Body of pancreas (tissue), 4 donors: ENCODE measurements around the gene AKAP1. TPM values are rescaled to one million over a fixed set of nuclear protein-coding genes. Genes with fewer than 3 reads are reported as not detected.

Experiments used
- ATAC-seq: fragments of 150-250 bp; one replicate; pipeline ENCODE4 v1.9.1; 2016
- DNase-seq, 4 donors: peaks; one replicate each; pipeline ENCODE4 v3.0.0-alpha.2; 2019
- H3K27ac ChIP-seq, 4 donors: fragments of 200-600 bp; sonication (generic); 1 replicate in 3 of 4; 2 replicates in 1 of 4; pipeline versions ENCODE4 v1.5.1 to v1.6.1; 2016 to 2019; ENCODE audit warnings: mild to moderate bottlenecking in 1 of 4, mixed read lengths in 1 of 4, moderate library complexity in 1 of 4
- H3K27me3 ChIP-seq, 2 donors: fragments of 200-600 bp; sonication (generic); one replicate each; pipeline ENCODE4 v1.6.0; 2016; ENCODE audit warnings: mild to moderate bottlenecking in 1 of 2
- H3K36me3 ChIP-seq, 2 donors: fragments of 200-600 bp; sonication (generic); replicated peaks in 1 of 2; 2 replicates each; pipeline ENCODE4 v1.5.1; 2016; ENCODE audit warnings: low read depth in 2 of 2; ENCODE audit not compliant: insufficient read depth in 1 of 2
- H3K4me1 ChIP-seq: fragments of 200-600 bp; sonication (generic); one replicate; pipeline ENCODE4 v1.6.0; 2016
- H3K4me3 ChIP-seq, 2 donors: fragments of 200-600 bp; sonication (generic); 1 replicate in 1 of 2; 2 replicates in 1 of 2; pipeline ENCODE4 v1.5.1; 2016 to 2019
- H3K9me3 ChIP-seq, 3 donors: fragments of 200-600 bp; sonication (generic); 1 replicate in 2 of 3; 2 replicates in 1 of 3; pipeline ENCODE4 v1.5.1; 2016
- POLR2A ChIP-seq, 3 donors: fragments of 450-650 bp; IDR thresholded peaks; one replicate each; pipeline ENCODE4 v1.6.1; 2016; ENCODE audit warnings: antibody characterized with exemption in 3 of 3, mild to moderate bottlenecking in 2 of 3
- WGBS, 2 donors: methylation state at CpG; one replicate each; pipeline ENCODE4 v1.1.5; 2017; 5-methylcytosine and 5-hydroxymethylcytosine counted together
- intact Hi-C: fragments of 100-400 bp; cut with DNase I; formaldehyde crosslinking; loops from one replicate; pipeline ENCODE4 v1.15.1; 2023
- total RNA-seq, 2 donors: library from RNA; depleted of rRNA; stranded (reverse); fragments of >200 nt; gene quantifications; one replicate each; pipeline ENCODE4 v1.1.0, GENCODE V29; 2016
- TF ChIP-seq, protein P1 (sequence below), 7 experiments: fragments of 450-650 bp in 4 of 7; fragments of 200-600 bp in 3 of 7; sonication (generic) in 3 of 7; IDR thresholded peaks; one replicate each; pipeline ENCODE4 v1.5.1; 2016 to 2019; ENCODE audit warnings: antibody characterized with exemption in 7 of 7

The AKAP1 gene
- total RNA-seq, 2 donors from 2014 or later: 24.4 to 48.5 TPM

DNA sequence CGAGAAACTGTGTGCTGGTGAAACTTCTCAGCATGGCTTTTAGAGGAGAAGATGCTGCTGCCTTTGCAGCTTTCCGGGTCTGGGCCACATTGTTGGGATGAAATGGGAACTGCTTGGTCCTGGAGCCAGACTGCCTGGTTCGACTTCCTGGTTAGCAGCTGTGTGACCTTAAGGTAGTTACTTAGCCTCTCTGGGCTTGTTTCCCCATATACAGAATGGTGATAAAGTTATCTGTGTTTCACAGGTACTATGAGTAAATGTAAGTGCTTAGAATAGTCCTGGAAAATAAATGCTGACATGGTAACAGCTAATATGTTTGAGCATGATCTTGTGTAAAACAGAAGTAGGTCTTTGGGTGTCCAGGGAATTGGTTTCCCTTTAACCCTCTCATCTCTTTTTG, 26.3 kb downstream of the AKAP1 start:
- DNase-seq (no peak), ATAC-seq (no peak)
- Histone ChIP-seq H3K36me3 (peaks cover 5 to 12% of the 10 kb centered on the region in 2 donors), H3K27me3 (no peaks in the 10 kb centered on the region), H3K4me1 (peaks cover 14% of the 10 kb centered on the region), H3K27ac (no peak overlapping the region), H3K4me3 (no peak overlapping the region), H3K9me3 (no peaks in the 10 kb centered on the region)
- intact Hi-C loops: no loop called here
- no peak for TF ChIP-seq POLR2A (IDR thresholded peaks at IDR 0.05)
- TF ChIP-seq, protein P1, sequence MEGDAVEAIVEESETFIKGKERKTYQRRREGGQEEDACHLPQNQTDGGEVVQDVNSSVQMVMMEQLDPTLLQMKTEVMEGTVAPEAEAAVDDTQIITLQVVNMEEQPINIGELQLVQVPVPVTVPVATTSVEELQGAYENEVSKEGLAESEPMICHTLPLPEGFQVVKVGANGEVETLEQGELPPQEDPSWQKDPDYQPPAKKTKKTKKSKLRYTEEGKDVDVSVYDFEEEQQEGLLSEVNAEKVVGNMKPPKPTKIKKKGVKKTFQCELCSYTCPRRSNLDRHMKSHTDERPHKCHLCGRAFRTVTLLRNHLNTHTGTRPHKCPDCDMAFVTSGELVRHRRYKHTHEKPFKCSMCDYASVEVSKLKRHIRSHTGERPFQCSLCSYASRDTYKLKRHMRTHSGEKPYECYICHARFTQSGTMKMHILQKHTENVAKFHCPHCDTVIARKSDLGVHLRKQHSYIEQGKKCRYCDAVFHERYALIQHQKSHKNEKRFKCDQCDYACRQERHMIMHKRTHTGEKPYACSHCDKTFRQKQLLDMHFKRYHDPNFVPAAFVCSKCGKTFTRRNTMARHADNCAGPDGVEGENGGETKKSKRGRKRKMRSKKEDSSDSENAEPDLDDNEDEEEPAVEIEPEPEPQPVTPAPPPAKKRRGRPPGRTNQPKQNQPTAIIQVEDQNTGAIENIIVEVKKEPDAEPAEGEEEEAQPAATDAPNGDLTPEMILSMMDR (IDR thresholded peaks at IDR 0.05): no peak
- WGBS, 2 donors: 69 to 80% methylated on average over 3 of the region's 3 CpGs

DNA sequence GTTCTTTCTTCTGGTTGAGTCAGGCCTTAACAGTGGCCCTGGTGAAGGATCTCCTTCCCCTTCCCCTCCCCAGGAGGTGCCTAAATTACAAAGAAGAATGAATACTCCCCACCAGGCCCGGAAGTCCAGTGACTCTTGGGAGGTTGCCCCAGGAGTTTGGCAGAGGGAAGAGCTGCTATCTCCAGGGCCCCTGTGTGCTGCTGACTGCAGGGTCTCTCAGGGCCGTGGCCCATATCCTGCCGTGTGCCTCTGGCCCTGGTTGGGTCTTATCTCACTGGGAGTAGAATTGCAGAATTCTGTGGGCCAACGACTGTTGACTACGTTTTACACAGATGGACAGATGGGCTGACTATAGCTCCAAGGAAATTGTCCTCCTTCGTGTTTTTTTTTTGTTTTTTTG, 28.0 kb downstream of the AKAP1 start:
- no peak for TF ChIP-seq POLR2A (IDR thresholded peaks at IDR 0.05)
- TF ChIP-seq, protein P1 (IDR thresholded peaks at IDR 0.05): no peak
- DNase-seq: no peak
- intact Hi-C loops: no loop called here
- H3K27ac ChIP-seq: no peak overlapping the region
- 81 to 83% methylated on average over 6 of the region's 6 CpGs for WGBS, 2 donors
- no peak overlapping the region for H3K4me3 ChIP-seq
- peaks cover 5 to 24% of the 10 kb centered on the region in 2 donors for H3K36me3 ChIP-seq
- H3K27me3 ChIP-seq: no peaks in the 10 kb centered on the region
- no peak for ATAC-seq
- no peaks in the 10 kb centered on the region for H3K9me3 ChIP-seq
- peaks cover 7% of the 10 kb centered on the region for H3K4me1 ChIP-seq

DNA sequence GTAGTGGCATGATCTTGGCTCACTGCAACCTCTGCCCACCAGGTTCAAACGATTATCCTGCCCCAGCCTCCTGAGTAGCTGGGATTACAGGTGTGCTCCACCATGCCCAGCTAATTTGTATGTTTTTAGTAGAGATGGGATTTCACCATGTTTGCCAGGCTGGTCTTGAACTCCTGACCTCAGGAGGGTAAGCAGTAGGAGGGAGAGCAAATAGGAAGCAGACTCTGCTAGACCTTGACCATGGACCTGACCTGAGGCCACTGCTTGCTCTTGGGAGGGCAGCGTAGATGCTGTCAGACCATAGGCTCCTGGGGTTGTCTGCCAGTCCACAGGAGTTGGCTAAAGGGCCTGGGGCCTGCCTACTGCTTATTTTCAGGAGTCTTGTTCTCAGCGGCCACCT, 28.6 kb downstream of the AKAP1 start:
- no peak for TF ChIP-seq POLR2A (IDR thresholded peaks at IDR 0.05)
- TF ChIP-seq, protein P1 (IDR thresholded peaks at IDR 0.05): no peak
- Histone ChIP-seq H3K4me3 (no peak overlapping the region), H3K27me3 (no peaks in the 10 kb centered on the region), H3K36me3 (peaks cover 5 to 24% of the 10 kb centered on the region in 2 donors), H3K4me1 (peaks cover 7% of the 10 kb centered on the region), H3K27ac (no peak overlapping the region), H3K9me3 (no peaks in the 10 kb centered on the region)
- intact Hi-C loops: no loop called here
- DNase-seq (no peak), ATAC-seq (no peak)
- WGBS, 2 donors: 90 to 93% methylated on average over 3 of the region's 3 CpGs

DNA sequence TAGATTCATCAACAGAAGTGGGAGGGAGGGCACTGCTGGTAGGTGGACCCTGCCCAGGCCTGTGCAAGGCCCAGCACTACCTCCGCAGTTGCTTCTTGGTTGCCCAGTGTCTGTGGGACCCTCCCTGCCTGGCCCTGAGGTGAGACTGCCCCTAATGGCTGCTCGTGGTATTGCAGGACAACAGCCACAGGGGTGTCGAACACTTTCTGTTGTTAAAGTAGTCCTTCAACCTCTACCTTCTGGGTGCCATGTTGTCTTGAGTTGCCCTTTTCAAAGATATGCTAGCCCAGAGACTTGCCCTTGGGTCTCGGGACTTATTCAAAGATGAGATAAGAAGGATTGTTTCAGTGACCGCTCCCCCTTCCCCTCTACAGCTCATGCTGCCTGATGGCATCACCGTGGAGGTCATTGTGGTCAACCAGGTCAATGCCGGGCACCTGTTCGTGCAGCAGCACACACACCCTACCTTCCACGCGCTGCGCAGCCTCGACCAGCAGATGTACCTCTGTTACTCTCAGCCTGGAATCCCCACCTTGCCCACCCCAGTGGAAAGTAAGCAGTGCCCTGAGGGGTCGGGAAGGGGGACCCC, 29.1 kb downstream of the AKAP1 start:
- H3K4me3 ChIP-seq: no peak overlapping the region
- peaks cover 7% of the 10 kb centered on the region for H3K4me1 ChIP-seq
- peaks cover 5 to 27% of the 10 kb centered on the region in 2 donors for H3K36me3 ChIP-seq
- ATAC-seq (peak; percentile 56), DNase-seq (peak; percentile 40 to 66 (median 56))
- H3K9me3 ChIP-seq: no peaks in the 10 kb centered on the region
- no peaks in the 10 kb centered on the region for H3K27me3 ChIP-seq
- TF ChIP-seq, protein P1 (IDR thresholded peaks at IDR 0.05): peak; percentile 60 to 84 (median 73)
- TF ChIP-seq POLR2A (IDR thresholded peaks at IDR 0.05): no peak
- intact Hi-C loops: no loop called here
- no peak overlapping the region for H3K27ac ChIP-seq
- 80 to 84% methylated on average over 10 to 13 of the region's 13 CpGs for WGBS, 2 donors

DNA sequence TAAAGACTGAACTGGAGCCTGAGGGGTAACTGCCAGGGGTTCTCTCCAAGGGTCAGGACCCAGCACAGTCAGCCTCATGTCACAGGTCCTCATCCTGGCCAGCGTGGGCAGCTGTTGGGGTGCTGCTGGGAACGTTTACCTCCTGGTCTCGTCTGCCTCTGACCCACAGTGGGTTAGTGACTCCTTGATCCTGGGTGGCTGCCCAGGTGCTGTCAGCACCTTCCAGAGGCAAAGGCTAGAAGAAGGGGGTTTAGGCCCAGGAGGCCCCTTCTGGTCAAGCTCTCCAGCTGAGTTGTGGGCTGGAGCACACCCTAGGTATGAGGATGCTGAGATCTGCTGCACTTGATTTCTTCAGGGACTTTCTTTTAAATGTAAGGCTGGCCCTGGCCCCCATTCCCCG, 30.3 kb downstream of the AKAP1 start:
- ATAC-seq: no peak
- Histone ChIP-seq H3K36me3 (peaks cover 5 to 27% of the 10 kb centered on the region in 2 donors), H3K27ac (no peak overlapping the region), H3K4me3 (no peak overlapping the region), H3K9me3 (no peaks in the 10 kb centered on the region), H3K4me1 (peaks cover 5% of the 10 kb centered on the region), H3K27me3 (no peaks in the 10 kb centered on the region)
- 79 to 92% methylated on average over 3 to 4 of the region's 4 CpGs for WGBS, 2 donors
- DNase-seq: no peak
- TF ChIP-seq POLR2A (IDR thresholded peaks at IDR 0.05): no peak
- TF ChIP-seq, protein P1 (IDR thresholded peaks at IDR 0.05): no peak
- intact Hi-C loops: no loop called here
